Neural progenitor cell (in vitro differentiated cells): ENCODE data around the gene PDZD4. TPM values are rescaled to one million over a fixed set of nuclear protein-coding genes. Genes with fewer than 3 reads are reported as not detected.

Source experiments
- DNase-seq: peaks from one replicate; pipeline ENCODE4 v3.0.0-alpha.2; 2016; ENCODE audit warnings: low spot score
- H2AFZ ChIP-seq: fragments of 200-600 bp; sonication (generic); replicated peaks from 2 replicates; pipeline ENCODE4 v1.6.1; 2016; ENCODE audit warnings: antibody characterized with exemption
- H3F3A ChIP-seq: fragments of 200-600 bp; sonication (generic); 2 replicates; pipeline ENCODE4 v1.6.1; 2016; ENCODE audit warnings: antibody characterized with exemption, low read depth
- H3K27ac ChIP-seq: fragments of 200-600 bp; sonication (generic); 2 replicates; pipeline ENCODE4 v1.5.1; 2016; ENCODE audit warnings: mild to moderate bottlenecking
- H3K27me3 ChIP-seq: fragments of 200-600 bp; sonication (generic); 2 replicates; pipeline ENCODE4 v1.6.1; 2016; ENCODE audit warnings: mild to moderate bottlenecking, moderate library complexity
- H3K36me3 ChIP-seq: fragments of 200-600 bp; sonication (generic); 2 replicates; pipeline ENCODE4 v1.5.1; 2016
- H3K4me1 ChIP-seq: fragments of 200-600 bp; sonication (generic); 2 replicates; pipeline ENCODE4 v1.6.1; 2016; ENCODE audit warnings: mixed run types
- H3K4me2 ChIP-seq: fragments of 200-600 bp; sonication (generic); 2 replicates; pipeline ENCODE4 v1.6.1; 2016
- H3K4me3 ChIP-seq: fragments of 200-600 bp; sonication (generic); 2 replicates; pipeline ENCODE4 v1.5.1; 2016
- H3K79me2 ChIP-seq: fragments of 200-600 bp; sonication (generic); 2 replicates; pipeline ENCODE4 v1.6.1; 2016; ENCODE audit warnings: low read depth
- H3K9ac ChIP-seq: fragments of 200-600 bp; sonication (generic); 2 replicates; pipeline ENCODE4 v1.6.1; 2016
- H3K9me3 ChIP-seq: fragments of 200-600 bp; sonication (generic); 2 replicates; pipeline ENCODE4 v1.5.1; 2016; ENCODE audit warnings: low read depth
- H4K20me1 ChIP-seq: fragments of 200-600 bp; sonication (generic); 2 replicates; pipeline ENCODE4 v1.6.1; 2016; ENCODE audit warnings: low read depth
- H3K27ac Mint-ChIP-seq: 3 replicates; pipeline ENCODE4 v1.8.0; 2021; ENCODE audit warnings: mixed read lengths
- H3K27me3 Mint-ChIP-seq: 2 replicates; pipeline ENCODE4 v1.8.0; 2022; ENCODE audit warnings: low read depth, mild to moderate bottlenecking, inconsistent platforms, moderate library complexity, mixed read lengths; ENCODE audit not compliant: insufficient read depth
- H3K36me3 Mint-ChIP-seq: 3 replicates; pipeline ENCODE4 v1.8.0; 2021; ENCODE audit warnings: mixed read lengths
- H3K4me1 Mint-ChIP-seq: 3 replicates; pipeline ENCODE4 v1.8.0; 2021; ENCODE audit warnings: mixed read lengths
- H3K4me3 Mint-ChIP-seq: 3 replicates; pipeline ENCODE4 v1.8.0; 2021; ENCODE audit warnings: mild to moderate bottlenecking, moderate library complexity, mixed read lengths
- H3K9me3 Mint-ChIP-seq: 3 replicates; pipeline ENCODE4 v1.8.0; 2020; ENCODE audit warnings: mixed read lengths
- CTCF ChIP-seq: fragments of 200-600 bp; sonication (generic); IDR thresholded peaks from 2 replicates; pipeline ENCODE4 v1.5.1; 2017; ENCODE audit warnings: antibody characterized with exemption, mild to moderate bottlenecking
- EZH2 ChIP-seq: fragments of 200-600 bp; sonication (generic); IDR thresholded peaks from 2 replicates; pipeline ENCODE4 v1.6.1; 2017; ENCODE audit warnings: antibody characterized with exemption, mild to moderate bottlenecking, moderate library complexity
- EZH2phosphoT487 ChIP-seq: fragments of 200-600 bp; sonication (generic); IDR thresholded peaks from 2 replicates; pipeline ENCODE4 v1.6.1; 2017; ENCODE audit warnings: antibody characterized with exemption
- total RNA-seq: library from RNA; depleted of rRNA; stranded (reverse); fragments of >200 nt; gene quantifications from 2 replicates; pipeline ENCODE4 v1.2.3, GENCODE V29; 2015; ENCODE audit warnings: low replicate concordance

The PDZD4 gene
- total RNA-seq, 1 donor from 2014 or later, result 1.9 TPM

- peak overlapping the region; percentile 50 for H3K27ac Mint-ChIP-seq
- Histone ChIP-seq H3K9ac (no peak overlapping the region), H3K27me3 (no peaks in the 10 kb centered on the region), H3K27ac (no peak overlapping the region), H3K4me2 (no peak overlapping the region), H3K4me3 (no peak overlapping the region), H3K9me3 (no peaks in the 10 kb centered on the region), H3K36me3 (no peaks in the 10 kb centered on the region), H3K4me1 (no peaks in the 10 kb centered on the region), H2AFZ (no peak overlapping the region), H4K20me1 (no peaks in the 10 kb centered on the region), H3K79me2 (no peaks in the 10 kb centered on the region), H3F3A (no peaks in the 10 kb centered on the region)
- peaks cover 2% of the 10 kb centered on the region for H3K27me3 Mint-ChIP-seq
- H3K36me3 Mint-ChIP-seq, result no peaks in the 10 kb centered on the region
- DNase-seq, result no peak
- peaks cover 4% of the 10 kb centered on the region for H3K9me3 Mint-ChIP-seq
- no peak overlapping the region for H3K4me3 Mint-ChIP-seq
- no peak for TF ChIP-seq EZH2
- TF ChIP-seq EZH2phosphoT487, result no peak
- no peak for TF ChIP-seq CTCF
- no peaks in the 10 kb centered on the region for H3K4me1 Mint-ChIP-seq
Measured at GRCh38 chrX:153772316-153773217, 57.8 kb downstream of the PDZD4 start.

- Mint-ChIP-seq H3K27ac (peak overlapping the region; percentile 50), H3K36me3 (no peaks in the 10 kb centered on the region), H3K4me1 (peaks cover 2% of the 10 kb centered on the region), H3K27me3 (peaks cover 2% of the 10 kb centered on the region), H3K4me3 (no peak overlapping the region), H3K9me3 (peaks cover 4% of the 10 kb centered on the region)
- Histone ChIP-seq H4K20me1 (no peaks in the 10 kb centered on the region), H3F3A (no peaks in the 10 kb centered on the region), H3K9me3 (no peaks in the 10 kb centered on the region), H3K27ac (no peak overlapping the region), H3K27me3 (no peaks in the 10 kb centered on the region), H3K36me3 (no peaks in the 10 kb centered on the region), H3K4me2 (no peak overlapping the region), H3K4me3 (no peak overlapping the region), H3K4me1 (no peaks in the 10 kb centered on the region), H3K79me2 (no peaks in the 10 kb centered on the region), H2AFZ (no peak overlapping the region), H3K9ac (no peak overlapping the region)
- TF ChIP-seq EZH2phosphoT487 (no peak), CTCF (no peak), EZH2 (no peak)
- DNase-seq, result no peak
Measured at GRCh38 chrX:153771415-153772315, 58.7 kb downstream of the PDZD4 start.

GRCh38 chrX:153770601-153771414 is 59.5 kb downstream of the PDZD4 start:
- no peaks in the 10 kb centered on the region for H3K9me3 ChIP-seq
- Mint-ChIP-seq H3K4me1 (peaks cover 6% of the 10 kb centered on the region), H3K27ac (no peak overlapping the region), H3K27me3 (no peaks in the 10 kb centered on the region), H3K36me3 (no peaks in the 10 kb centered on the region), H3K9me3 (peaks cover 4% of the 10 kb centered on the region), H3K4me3 (no peak overlapping the region)
- H3K4me1 ChIP-seq, result no peaks in the 10 kb centered on the region
- no peak overlapping the region for H3K4me2 ChIP-seq
- DNase-seq, result no peak
- H3K9ac ChIP-seq, result no peak overlapping the region
- TF ChIP-seq EZH2phosphoT487, result no peak
- TF ChIP-seq CTCF, result no peak
- TF ChIP-seq EZH2, result no peak
- no peak overlapping the region for H3K27ac ChIP-seq
- H3K36me3 ChIP-seq, result no peaks in the 10 kb centered on the region
- no peaks in the 10 kb centered on the region for H3F3A ChIP-seq
- no peaks in the 10 kb centered on the region for H3K27me3 ChIP-seq
- no peak overlapping the region for H3K4me3 ChIP-seq
- no peaks in the 10 kb centered on the region for H3K79me2 ChIP-seq
- no peaks in the 10 kb centered on the region for H4K20me1 ChIP-seq
- no peak overlapping the region for H2AFZ ChIP-seq
